ENCODE measurements around the gene KIFC1.

GRCh38 chr6:33412140-33413009 lies 20.8 kb downstream of the KIFC1 start:
- no peak for TF ChIP-seq CTCF (IDR thresholded peaks at IDR 0.05)
- TF ChIP-seq, protein P1, sequence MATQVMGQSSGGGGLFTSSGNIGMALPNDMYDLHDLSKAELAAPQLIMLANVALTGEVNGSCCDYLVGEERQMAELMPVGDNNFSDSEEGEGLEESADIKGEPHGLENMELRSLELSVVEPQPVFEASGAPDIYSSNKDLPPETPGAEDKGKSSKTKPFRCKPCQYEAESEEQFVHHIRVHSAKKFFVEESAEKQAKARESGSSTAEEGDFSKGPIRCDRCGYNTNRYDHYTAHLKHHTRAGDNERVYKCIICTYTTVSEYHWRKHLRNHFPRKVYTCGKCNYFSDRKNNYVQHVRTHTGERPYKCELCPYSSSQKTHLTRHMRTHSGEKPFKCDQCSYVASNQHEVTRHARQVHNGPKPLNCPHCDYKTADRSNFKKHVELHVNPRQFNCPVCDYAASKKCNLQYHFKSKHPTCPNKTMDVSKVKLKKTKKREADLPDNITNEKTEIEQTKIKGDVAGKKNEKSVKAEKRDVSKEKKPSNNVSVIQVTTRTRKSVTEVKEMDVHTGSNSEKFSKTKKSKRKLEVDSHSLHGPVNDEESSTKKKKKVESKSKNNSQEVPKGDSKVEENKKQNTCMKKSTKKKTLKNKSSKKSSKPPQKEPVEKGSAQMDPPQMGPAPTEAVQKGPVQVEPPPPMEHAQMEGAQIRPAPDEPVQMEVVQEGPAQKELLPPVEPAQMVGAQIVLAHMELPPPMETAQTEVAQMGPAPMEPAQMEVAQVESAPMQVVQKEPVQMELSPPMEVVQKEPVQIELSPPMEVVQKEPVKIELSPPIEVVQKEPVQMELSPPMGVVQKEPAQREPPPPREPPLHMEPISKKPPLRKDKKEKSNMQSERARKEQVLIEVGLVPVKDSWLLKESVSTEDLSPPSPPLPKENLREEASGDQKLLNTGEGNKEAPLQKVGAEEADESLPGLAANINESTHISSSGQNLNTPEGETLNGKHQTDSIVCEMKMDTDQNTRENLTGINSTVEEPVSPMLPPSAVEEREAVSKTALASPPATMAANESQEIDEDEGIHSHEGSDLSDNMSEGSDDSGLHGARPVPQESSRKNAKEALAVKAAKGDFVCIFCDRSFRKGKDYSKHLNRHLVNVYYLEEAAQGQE (IDR thresholded peaks at IDR 0.05; ENCODE audit: insufficient read depth in 1 of 2, low read depth in 2 of 2, low read length in 1 of 2) = no peak
